Activated T-helper 17 cell treated with anti-CD3 and anti-CD28 coated beads, Interleukin-2, amount 50 U/mL, for 72 hours (primary cell): Measurements from ENCODE around the gene KIF1B. TPM values are rescaled to one million over a fixed set of nuclear protein-coding genes. Genes with fewer than 3 reads are reported as not detected.
"Not testable (repeated sequence)": the region's sequence is repeated elsewhere in the genome, so short reads cannot be mapped to it uniquely, and the experiment has no call there.

Experiments used
- ATAC-seq: fragments of 150-1000 bp; cut with Tn5 transposase; replicated peaks from 2 replicates; pipeline ENCODE4 v1.10.0; 2021; ENCODE audit warnings: mild to moderate bottlenecking, moderate library complexity
- H3K27ac Mint-ChIP-seq: one replicate; pipeline ENCODE4 v1.8.0; 2022; ENCODE audit warnings: mixed read lengths
- H3K27me3 Mint-ChIP-seq: one replicate; pipeline ENCODE4 v1.8.0; 2022; ENCODE audit warnings: mixed read lengths
- H3K36me3 Mint-ChIP-seq: one replicate; pipeline ENCODE4 v1.8.0; 2022; ENCODE audit warnings: low read depth, mild to moderate bottlenecking, mixed read lengths
- H3K4me1 Mint-ChIP-seq: one replicate; pipeline ENCODE4 v1.8.0; 2022; ENCODE audit warnings: mixed read lengths
- H3K4me3 Mint-ChIP-seq: one replicate; pipeline ENCODE4 v1.8.0; 2022; ENCODE audit warnings: mild to moderate bottlenecking, mixed read lengths
- H3K9me3 Mint-ChIP-seq: one replicate; pipeline ENCODE4 v1.8.0; 2022; ENCODE audit warnings: mixed read lengths
- total RNA-seq, 2 donors: library from RNA; stranded (reverse); gene quantifications; one replicate each; pipeline ENCODE4 v1.2.3, GENCODE V29; 2022

KIF1B gene
- total RNA-seq, 2 donors from 2014 or later: 13.5 to 17.0 TPM

- H3K27me3 Mint-ChIP-seq: no peaks in the 10 kb centered on the region
Observed at GRCh38 chr1:10400013-10400412, 189.6 kb downstream of the KIF1B start.

GRCh38 chr1:10401281-10401680 is 190.9 kb downstream of the KIF1B start:
- H3K9me3 Mint-ChIP-seq: no peaks in the 10 kb centered on the region
- H3K4me3 Mint-ChIP-seq: no peak overlapping the region
- no peak overlapping the region for H3K27ac Mint-ChIP-seq
- H3K4me1 Mint-ChIP-seq: peaks cover 10% of the 10 kb centered on the region
- H3K36me3 Mint-ChIP-seq: peaks cover 48% of the 10 kb centered on the region
- no peaks in the 10 kb centered on the region for H3K27me3 Mint-ChIP-seq
- no peak for ATAC-seq

More at GRCh38 chr1:10400013-10400412, 189.6 kb downstream of the KIF1B start:
- no peak for ATAC-seq
- Mint-ChIP-seq H3K9me3 (no peaks in the 10 kb centered on the region), H3K27ac (peak overlapping the region; percentile 26), H3K4me1 (peaks cover 10% of the 10 kb centered on the region), H3K4me3 (peak overlapping the region; percentile 88), H3K36me3 (peaks cover 43% of the 10 kb centered on the region)

GRCh38 chr1:10402729-10403274 is 192.4 kb downstream of the KIF1B start:
- no peaks in the 10 kb centered on the region for H3K9me3 Mint-ChIP-seq
- peaks cover 10% of the 10 kb centered on the region for H3K4me1 Mint-ChIP-seq
- no peak overlapping the region for H3K27ac Mint-ChIP-seq
- peaks cover 63% of the 10 kb centered on the region for H3K36me3 Mint-ChIP-seq
- no peak overlapping the region for H3K4me3 Mint-ChIP-seq
- no peaks in the 10 kb centered on the region for H3K27me3 Mint-ChIP-seq
- no peak for ATAC-seq

GRCh38 chr1:10407201-10407600 is 196.8 kb downstream of the KIF1B start:
- H3K4me3 Mint-ChIP-seq: no peak overlapping the region

GRCh38 chr1:10415211-10415930 is 205.0 kb downstream of the KIF1B start:
- Mint-ChIP-seq H3K4me1 (peaks cover 6% of the 10 kb centered on the region), H3K4me3 (peak overlapping the region; percentile 7), H3K36me3 (peaks cover 93% of the 10 kb centered on the region), H3K27me3 (no peaks in the 10 kb centered on the region), H3K9me3 (no peaks in the 10 kb centered on the region), H3K27ac (peak overlapping the region; percentile 83)
- peak; percentile 38 for ATAC-seq

More at GRCh38 chr1:10407201-10407600, 196.8 kb downstream of the KIF1B start:
- Mint-ChIP-seq H3K9me3 (no peaks in the 10 kb centered on the region), H3K27me3 (no peaks in the 10 kb centered on the region), H3K27ac (no peak overlapping the region), H3K4me1 (no peaks in the 10 kb centered on the region), H3K36me3 (peaks cover 85% of the 10 kb centered on the region)
- no peak for ATAC-seq

- not testable (repeated sequence) for H3K4me1 Mint-ChIP-seq, H3K9me3 Mint-ChIP-seq, H3K27me3 Mint-ChIP-seq, H3K4me3 Mint-ChIP-seq, ATAC-seq
- Mint-ChIP-seq H3K36me3 (peaks cover 97% of the 10 kb centered on the region), H3K27ac (peak overlapping the region; percentile 66)
Observed at GRCh38 chr1:10415967-10416366, 205.6 kb downstream of the KIF1B start.

- not testable (repeated sequence) for H3K9me3 Mint-ChIP-seq, H3K4me1 Mint-ChIP-seq, H3K27ac Mint-ChIP-seq, H3K4me3 Mint-ChIP-seq, H3K27me3 Mint-ChIP-seq, ATAC-seq
- H3K36me3 Mint-ChIP-seq: peaks cover 74% of the 10 kb centered on the region
Observed at GRCh38 chr1:10418741-10419140, 208.4 kb downstream of the KIF1B start.

GRCh38 chr1:10419351-10419750 is 209.0 kb downstream of the KIF1B start:
- H3K4me3 Mint-ChIP-seq: no peak overlapping the region
- H3K27me3 Mint-ChIP-seq: no peaks in the 10 kb centered on the region
- H3K9me3 Mint-ChIP-seq: no peaks in the 10 kb centered on the region
- H3K4me1 Mint-ChIP-seq: peaks cover 6% of the 10 kb centered on the region
- ATAC-seq: no peak
- H3K27ac Mint-ChIP-seq: no peak overlapping the region
- H3K36me3 Mint-ChIP-seq: peaks cover 68% of the 10 kb centered on the region

- Mint-ChIP-seq H3K4me1 (no peaks in the 10 kb centered on the region), H3K36me3 (peaks cover 49% of the 10 kb centered on the region), H3K9me3 (no peaks in the 10 kb centered on the region), H3K4me3 (no peak overlapping the region), H3K27me3 (no peaks in the 10 kb centered on the region), H3K27ac (no peak overlapping the region)
- ATAC-seq: no peak
Observed at GRCh38 chr1:10421637-10422036, 211.3 kb downstream of the KIF1B start.

- H3K4me3 Mint-ChIP-seq: no peak overlapping the region
- no peaks in the 10 kb centered on the region for H3K4me1 Mint-ChIP-seq
- H3K36me3 Mint-ChIP-seq: peaks cover 25% of the 10 kb centered on the region
- no peak overlapping the region for H3K27ac Mint-ChIP-seq
- no peaks in the 10 kb centered on the region for H3K27me3 Mint-ChIP-seq
- no peaks in the 10 kb centered on the region for H3K9me3 Mint-ChIP-seq
- no peak for ATAC-seq
Observed at GRCh38 chr1:10424034-10424433, 213.7 kb downstream of the KIF1B start.

- H3K4me3 Mint-ChIP-seq: no peak overlapping the region
- no peaks in the 10 kb centered on the region for H3K27me3 Mint-ChIP-seq
- no peaks in the 10 kb centered on the region for H3K4me1 Mint-ChIP-seq
- no peak overlapping the region for H3K27ac Mint-ChIP-seq
- H3K9me3 Mint-ChIP-seq: no peaks in the 10 kb centered on the region
- ATAC-seq: no peak
- H3K36me3 Mint-ChIP-seq: peaks cover 19% of the 10 kb centered on the region
Observed at GRCh38 chr1:10424651-10425050, 214.3 kb downstream of the KIF1B start.

GRCh38 chr1:10425826-10426534 is 215.6 kb downstream of the KIF1B start:
- not testable (repeated sequence) for H3K9me3 Mint-ChIP-seq, H3K27ac Mint-ChIP-seq, ATAC-seq, H3K27me3 Mint-ChIP-seq, H3K4me3 Mint-ChIP-seq, H3K36me3 Mint-ChIP-seq, H3K4me1 Mint-ChIP-seq

- H3K9me3 Mint-ChIP-seq, H3K4me3 Mint-ChIP-seq: not testable (repeated sequence)
Observed at GRCh38 chr1:10426535-10426848, 216.1 kb downstream of the KIF1B start.

GRCh38 chr1:10428984-10429383 is 218.6 kb downstream of the KIF1B start:
- Mint-ChIP-seq H3K27ac (no peak overlapping the region), H3K4me1 (no peaks in the 10 kb centered on the region), H3K36me3 (no peaks in the 10 kb centered on the region), H3K27me3 (no peaks in the 10 kb centered on the region), H3K9me3 (no peaks in the 10 kb centered on the region), H3K4me3 (peak overlapping the region; percentile 92)
- ATAC-seq: no peak

More at GRCh38 chr1:10426535-10426848, 216.1 kb downstream of the KIF1B start:
- not testable (repeated sequence) for H3K27ac Mint-ChIP-seq, H3K4me1 Mint-ChIP-seq, H3K27me3 Mint-ChIP-seq, H3K36me3 Mint-ChIP-seq, ATAC-seq

- Mint-ChIP-seq H3K27me3 (no peaks in the 10 kb centered on the region), H3K4me1 (no peaks in the 10 kb centered on the region), H3K9me3 (no peaks in the 10 kb centered on the region), H3K27ac (peak overlapping the region; percentile 82), H3K4me3 (peak overlapping the region; percentile 92), H3K36me3 (no peaks in the 10 kb centered on the region)
- peak; percentile 22 for ATAC-seq
Observed at GRCh38 chr1:10429868-10430215, 219.5 kb downstream of the KIF1B start.
